Vagina (tissue), 2 donors: ENCODE measurements around the gene MRTFB. TPM values are rescaled to one million over a fixed set of nuclear protein-coding genes. Genes with fewer than 3 reads are reported as not detected.

ENCODE experiments used
- DNase-seq, 2 donors: peaks; one replicate each; pipeline ENCODE4 v3.0.0-alpha.2; 2017; ENCODE audit errors: extremely low spot score in 2 of 2
- H3K27ac ChIP-seq: fragments of 200-600 bp; sonication (generic); one replicate; pipeline ENCODE4 v1.5.1; 2019
- H3K27me3 ChIP-seq: fragments of 200-600 bp; sonication (generic); one replicate; pipeline ENCODE4 v1.5.1; 2019
- H3K36me3 ChIP-seq, 2 donors: fragments of 200-600 bp; sonication (generic); one replicate each; pipeline ENCODE4 v1.5.1; 2017 to 2019
- H3K4me1 ChIP-seq: fragments of 200-600 bp; sonication (generic); one replicate; pipeline ENCODE4 v1.5.1; 2019
- H3K4me3 ChIP-seq, 2 donors: fragments of 200-600 bp; sonication (generic); 1 replicate in 1 of 2; 2 replicates in 1 of 2; pipeline ENCODE4 v1.5.1; 2016 to 2019
- H3K9me3 ChIP-seq: fragments of 200-600 bp; sonication (generic); one replicate; pipeline ENCODE4 v1.5.1; 2019
- CTCF ChIP-seq, 3 experiments: fragments of 450-650 bp in 2 of 3; fragments of 200-600 bp in 1 of 3; sonication (generic) in 1 of 3; IDR thresholded peaks; one replicate each; pipeline ENCODE4 v1.5.1; 2017 to 2019; ENCODE audit warnings: antibody characterized with exemption in 3 of 3, mild to moderate bottlenecking in 2 of 3, moderate library complexity in 2 of 3
- POLR2A ChIP-seq, 2 donors: fragments of 450-650 bp; IDR thresholded peaks; one replicate each; pipeline ENCODE4 v1.6.1; 2017; ENCODE audit warnings: antibody characterized with exemption in 2 of 2, mild to moderate bottlenecking in 2 of 2, moderate library complexity in 2 of 2
- POLR2AphosphoS5 ChIP-seq, 2 donors: sonication (generic); formaldehyde crosslinking; IDR thresholded peaks; one replicate each; pipeline ENCODE4 v1.9.0; 2017; ENCODE audit warnings: antibody characterized with exemption in 2 of 2, mild to moderate bottlenecking in 2 of 2, low read depth in 1 of 2; ENCODE audit not compliant: insufficient read depth in 1 of 2
- intact Hi-C: fragments of 100-400 bp; cut with DNase I; formaldehyde crosslinking; loops from one replicate; pipeline ENCODE4 v1.15.1; 2023
- total RNA-seq: library from RNA; depleted of rRNA; stranded (reverse); fragments of >200 nt; gene quantifications from one replicate; pipeline ENCODE4 v1.2.3, GENCODE V29; 2016

The MRTFB gene
- total RNA-seq, 1 donor from 2014 or later = 103 TPM

DNA sequence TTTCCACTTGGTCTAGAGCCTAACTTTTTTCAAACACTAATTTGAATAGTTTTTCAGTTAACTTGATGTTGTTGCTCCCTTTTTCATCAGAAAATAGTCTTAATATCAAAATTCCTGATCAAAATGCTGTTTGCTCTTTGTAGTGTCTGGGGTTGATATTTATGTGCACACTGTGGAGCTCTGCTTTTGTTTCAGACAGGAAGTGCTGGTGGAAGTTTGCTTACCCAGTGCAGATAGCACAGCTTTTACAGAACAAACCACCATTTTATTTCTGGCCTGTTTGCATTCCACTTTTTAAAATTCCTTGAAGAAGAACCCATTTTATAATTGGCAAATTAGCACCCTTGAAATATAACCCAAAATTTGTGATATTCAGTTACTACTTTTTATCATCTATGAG, 125.4 kb downstream of the MRTFB start:
- intact Hi-C loops = no loop called here
- no peaks in the 10 kb centered on the region for H3K36me3 ChIP-seq
- no peak overlapping the region for H3K4me3 ChIP-seq
- no peaks in the 10 kb centered on the region for H3K27me3 ChIP-seq
- no peak for TF ChIP-seq POLR2AphosphoS5 (IDR thresholded peaks at IDR 0.05; ENCODE audit: insufficient read depth in 1 of 2, low read depth in 1 of 2)
- TF ChIP-seq POLR2A (IDR thresholded peaks at IDR 0.05) = no peak
- no peak for TF ChIP-seq CTCF (IDR thresholded peaks at IDR 0.05)
- no peak overlapping the region for H3K27ac ChIP-seq
- H3K4me1 ChIP-seq = peaks cover 18% of the 10 kb centered on the region
- no peaks in the 10 kb centered on the region for H3K9me3 ChIP-seq
- no peak for DNase-seq

- H3K4me3 ChIP-seq = no peak overlapping the region
- no peaks in the 10 kb centered on the region for H3K27me3 ChIP-seq
- TF ChIP-seq POLR2AphosphoS5 (IDR thresholded peaks at IDR 0.05; ENCODE audit: insufficient read depth in 1 of 2, low read depth in 1 of 2) (no peak), CTCF (IDR thresholded peaks at IDR 0.05) (no peak), POLR2A (IDR thresholded peaks at IDR 0.05) (no peak)
- peaks cover 14% of the 10 kb centered on the region for H3K4me1 ChIP-seq
- no peak overlapping the region for H3K27ac ChIP-seq
- H3K9me3 ChIP-seq = no peaks in the 10 kb centered on the region
- intact Hi-C loops = no loop called here
- H3K36me3 ChIP-seq = no peaks in the 10 kb centered on the region
- no peak for DNase-seq
Measured at GRCh38 chr16:14198012-14198411, 126.9 kb downstream of the MRTFB start.

- TF ChIP-seq POLR2A (IDR thresholded peaks at IDR 0.05) = no peak
- TF ChIP-seq CTCF (IDR thresholded peaks at IDR 0.05) = no peak
- TF ChIP-seq POLR2AphosphoS5 (IDR thresholded peaks at IDR 0.05; ENCODE audit: insufficient read depth in 1 of 2, low read depth in 1 of 2) = no peak
- no peaks in the 10 kb centered on the region for H3K27me3 ChIP-seq
- no peak for DNase-seq
- H3K9me3 ChIP-seq = no peaks in the 10 kb centered on the region
- no peak overlapping the region for H3K4me3 ChIP-seq
- no peaks in the 10 kb centered on the region for H3K36me3 ChIP-seq
- H3K27ac ChIP-seq = no peak overlapping the region
- H3K4me1 ChIP-seq = peaks cover 14% of the 10 kb centered on the region
- intact Hi-C loops = no loop called here
Measured at GRCh38 chr16:14198572-14198971, 127.5 kb downstream of the MRTFB start.

DNA sequence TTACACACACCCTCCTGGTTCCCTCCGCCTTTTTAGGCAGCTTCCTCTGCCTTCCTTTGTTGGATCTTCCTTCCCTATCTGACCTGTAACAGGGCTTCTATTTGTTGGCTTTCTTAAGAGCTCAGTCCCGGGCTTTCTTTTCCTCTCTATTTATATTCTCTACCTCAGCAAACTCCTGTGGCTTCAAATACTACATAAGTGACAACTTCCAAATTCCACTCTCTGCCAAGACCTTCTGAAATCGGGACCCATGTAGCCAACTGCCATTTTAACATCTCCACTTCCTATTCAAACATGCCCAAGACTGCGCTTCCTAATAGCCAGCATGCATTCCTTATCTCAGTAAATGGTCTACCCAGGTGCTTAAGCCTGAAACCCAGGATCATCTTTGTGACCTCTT, 128.1 kb downstream of the MRTFB start:
- no peaks in the 10 kb centered on the region for H3K9me3 ChIP-seq
- H3K36me3 ChIP-seq = no peaks in the 10 kb centered on the region
- H3K4me3 ChIP-seq = no peak overlapping the region
- H3K4me1 ChIP-seq = peaks cover 14% of the 10 kb centered on the region
- H3K27ac ChIP-seq = no peak overlapping the region
- no peak for TF ChIP-seq CTCF (IDR thresholded peaks at IDR 0.05)
- no peak for TF ChIP-seq POLR2A (IDR thresholded peaks at IDR 0.05)
- no peak for TF ChIP-seq POLR2AphosphoS5 (IDR thresholded peaks at IDR 0.05; ENCODE audit: insufficient read depth in 1 of 2, low read depth in 1 of 2)
- intact Hi-C loops = no loop called here
- no peaks in the 10 kb centered on the region for H3K27me3 ChIP-seq
- no peak for DNase-seq

DNA sequence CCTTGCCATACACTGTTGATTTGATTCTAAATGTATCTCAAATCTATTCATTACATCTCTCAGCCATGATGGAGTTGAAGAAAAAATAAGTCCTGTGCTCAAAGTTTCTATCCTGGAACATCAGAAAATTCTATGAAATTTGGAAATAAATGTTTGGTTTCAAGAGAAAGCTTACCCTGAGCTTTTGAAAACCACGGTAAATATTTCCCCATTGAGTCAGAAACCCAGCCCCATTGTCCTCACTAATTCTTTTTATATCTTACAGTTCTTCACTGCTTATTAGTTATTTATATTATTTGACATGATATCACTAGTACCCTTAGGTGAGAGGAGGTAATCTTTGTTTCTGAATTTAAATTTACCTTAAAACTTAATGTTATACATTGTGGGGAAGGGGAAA, 128.5 kb downstream of the MRTFB start:
- Histone ChIP-seq H3K36me3 (no peaks in the 10 kb centered on the region), H3K27me3 (no peaks in the 10 kb centered on the region), H3K27ac (no peak overlapping the region), H3K4me3 (no peak overlapping the region), H3K4me1 (peaks cover 14% of the 10 kb centered on the region), H3K9me3 (no peaks in the 10 kb centered on the region)
- intact Hi-C loops = no loop called here
- no peak for TF ChIP-seq POLR2AphosphoS5 (IDR thresholded peaks at IDR 0.05; ENCODE audit: insufficient read depth in 1 of 2, low read depth in 1 of 2)
- no peak for DNase-seq

- peak overlapping the region; percentile 27 for H3K27ac ChIP-seq
- H3K9me3 ChIP-seq = no peaks in the 10 kb centered on the region
- no peaks in the 10 kb centered on the region for H3K36me3 ChIP-seq
- H3K4me3 ChIP-seq = peak overlapping the region; percentile 3 to 14
- intact Hi-C loops = no loop called here
- no peaks in the 10 kb centered on the region for H3K27me3 ChIP-seq
- H3K4me1 ChIP-seq = peaks cover 3% of the 10 kb centered on the region
- DNase-seq = no peak
- no peak for TF ChIP-seq CTCF (IDR thresholded peaks at IDR 0.05)
- no peak for TF ChIP-seq POLR2AphosphoS5 (IDR thresholded peaks at IDR 0.05; ENCODE audit: insufficient read depth in 1 of 2, low read depth in 1 of 2)
- no peak for TF ChIP-seq POLR2A (IDR thresholded peaks at IDR 0.05)
Measured at GRCh38 chr16:14202095-14202494, 131.0 kb downstream of the MRTFB start.
